GM13976 (cell line): Measurements from ENCODE around the gene RAB21.

Source experiments
- DNase-seq: peaks from one replicate; pipeline ENCODE4 v3.0.0; 2012; ENCODE audit warnings: low spot score
- CTCF ChIP-seq: IDR thresholded peaks from 2 replicates; pipeline ENCODE4 v1.5.1; 2012; ENCODE audit warnings: borderline replicate concordance, mild to moderate bottlenecking; ENCODE audit not compliant: insufficient read depth; ENCODE audit errors: extremely low read depth, missing control alignments, control extremely low read depth
- in situ Hi-C: fragments of 300-500 bp; cut with MboI; formaldehyde crosslinking; loops from one replicate; pipeline ENCODE4 v1.12.0; 2022; ENCODE audit warnings: low sequenced_read_pairs, mixed read lengths, inconsistent platforms; ENCODE audit not compliant: unreplicated experiment

Gene RAB21

GRCh38 chr12:71754461-71755145 is at the start of gene RAB21:
Gene RAB21, plus strand, starts transcription at chr12:71754863. Its CDS starts 267 bp downstream, at chr12:71755130.
- TF ChIP-seq CTCF: no peak
- in situ Hi-C loops: no loop called here
- DNase-seq: peak; percentile 97

- DNase-seq: no peak
- no peak for TF ChIP-seq CTCF
- in situ Hi-C loops: no loop called here
These were observed 49.7 kb upstream of the RAB21 start for GRCh38 chr12:71704920-71705319.

GRCh38 chr12:71708658-71709057 is 46.0 kb upstream of the RAB21 start:
- in situ Hi-C loops: no loop called here
- TF ChIP-seq CTCF: no peak
- DNase-seq: no peak

- DNase-seq: no peak
- in situ Hi-C loops: no loop called here
- TF ChIP-seq CTCF: no peak
These were observed 44.2 kb upstream of the RAB21 start for GRCh38 chr12:71710276-71711125.

GRCh38 chr12:71718611-71719010 is 36.1 kb upstream of the RAB21 start:
- in situ Hi-C loops: no loop called here
- no peak for DNase-seq
- TF ChIP-seq CTCF: no peak

- DNase-seq: no peak
- no peak for TF ChIP-seq CTCF
- in situ Hi-C loops: no loop called here
These were observed 34.9 kb upstream of the RAB21 start for GRCh38 chr12:71719647-71720370.
